Astrocyte (in vitro differentiated cells and primary cell): ENCODE data around the gene PROSER3. TPM values are rescaled to one million over a fixed set of nuclear protein-coding genes. Genes with fewer than 3 reads are reported as not detected.

Source experiments
- DNase-seq: peaks from one replicate; pipeline ENCODE4 v3.0.0-alpha.2; 2010; ENCODE audit warnings: low read depth
- FAIRE-seq: peaks from 2 replicates; lab custom pipeline; 2011; peaks lifted over from hg19 to GRCh38; lab: Jason Lieb, UNC
- H2AFZ ChIP-seq: 2 replicates; pipeline ENCODE4 v1.6.0; 2012; ENCODE audit warnings: low read depth, low read length, inconsistent platforms
- H3K27ac ChIP-seq: 2 replicates; pipeline ENCODE4 v1.5.1; 2011; ENCODE audit warnings: low read depth, low read length, inconsistent platforms
- H3K27me3 ChIP-seq: 2 replicates; pipeline ENCODE4 v1.6.0; 2011; ENCODE audit warnings: low read length, inconsistent platforms; ENCODE audit not compliant: insufficient read depth
- H3K36me3 ChIP-seq: 2 replicates; pipeline ENCODE4 v1.5.1; 2011; ENCODE audit warnings: low read length, inconsistent platforms; ENCODE audit not compliant: insufficient read depth
- H3K4me1 ChIP-seq: 2 replicates; pipeline ENCODE4 v1.5.1; 2011; ENCODE audit warnings: low read length, inconsistent platforms; ENCODE audit not compliant: insufficient read depth
- H3K4me2 ChIP-seq: 2 replicates; pipeline ENCODE4 v1.6.0; 2012; ENCODE audit warnings: low read length, inconsistent platforms
- H3K4me3 ChIP-seq: 2 replicates; pipeline ENCODE4 v1.5.1; 2011; ENCODE audit warnings: low read depth, mild to moderate bottlenecking, low read length, inconsistent platforms; ENCODE audit not compliant: insufficient read depth
- H3K79me2 ChIP-seq: 2 replicates; pipeline ENCODE4 v1.6.0; 2012; ENCODE audit warnings: mild to moderate bottlenecking, low read length, inconsistent platforms; ENCODE audit not compliant: insufficient read depth
- H3K9ac ChIP-seq: 2 replicates; pipeline ENCODE4 v1.6.0; 2012; ENCODE audit warnings: mild to moderate bottlenecking, low read length, inconsistent platforms
- H3K9me3 ChIP-seq: 2 replicates; pipeline ENCODE4 v1.5.1; 2012; ENCODE audit warnings: low read depth, mild to moderate bottlenecking, low read length, inconsistent platforms; ENCODE audit not compliant: insufficient read depth
- H4K20me1 ChIP-seq: 2 replicates; pipeline ENCODE4 v1.6.0; 2012; ENCODE audit warnings: low read length, inconsistent platforms; ENCODE audit not compliant: insufficient read depth
- H3K27ac Mint-ChIP-seq: one replicate; pipeline ENCODE4 v1.8.0; 2021; ENCODE audit warnings: mild to moderate bottlenecking, mixed read lengths; ENCODE audit not compliant: unreplicated experiment
- H3K27me3 Mint-ChIP-seq: one replicate; pipeline ENCODE4 v1.8.0; 2021; ENCODE audit warnings: low read depth, mixed read lengths; ENCODE audit not compliant: unreplicated experiment
- H3K36me3 Mint-ChIP-seq: one replicate; pipeline ENCODE4 v1.8.0; 2021; ENCODE audit warnings: low read depth, mixed read lengths; ENCODE audit not compliant: unreplicated experiment
- H3K4me1 Mint-ChIP-seq: one replicate; pipeline ENCODE4 v1.8.0; 2021; ENCODE audit warnings: low read depth, mixed read lengths; ENCODE audit not compliant: unreplicated experiment
- H3K4me3 Mint-ChIP-seq: one replicate; pipeline ENCODE4 v1.8.0; 2021; ENCODE audit warnings: mild to moderate bottlenecking, moderate library complexity, mixed read lengths; ENCODE audit not compliant: unreplicated experiment
- H3K9me3 Mint-ChIP-seq: one replicate; pipeline ENCODE4 v1.8.0; 2021; ENCODE audit warnings: mild to moderate bottlenecking, mixed read lengths; ENCODE audit not compliant: unreplicated experiment
- CTCF ChIP-seq: IDR thresholded peaks from 2 replicates; pipeline ENCODE4 v1.5.1; 2011; ENCODE audit warnings: low read depth, mild to moderate bottlenecking, inconsistent platforms, low read length, moderate library complexity; ENCODE audit not compliant: insufficient read depth
- EZH2 ChIP-seq: IDR thresholded peaks from 2 replicates; pipeline ENCODE4 v1.6.1; 2012; ENCODE audit warnings: mild to moderate bottlenecking, low read length, inconsistent platforms; ENCODE audit not compliant: insufficient read depth
- total RNA-seq: library from RNA; stranded (reverse); gene quantifications from 2 replicates; pipeline ENCODE4 v1.2.1, GENCODE V29; 2021

The PROSER3 gene
- total RNA-seq, 1 donor from 2014 or later = 35.6 TPM

GRCh38 chr19:35784503-35785338 lies 26.7 kb downstream of the PROSER3 start:
- Histone ChIP-seq H3K27me3 (no peaks in the 10 kb centered on the region), H3K36me3 (no peaks in the 10 kb centered on the region), H2AFZ (no peak overlapping the region), H3K4me2 (no peak overlapping the region), H4K20me1 (no peaks in the 10 kb centered on the region), H3K9me3 (no peaks in the 10 kb centered on the region), H3K27ac (no peak overlapping the region), H3K9ac (no peak overlapping the region), H3K4me1 (no peaks in the 10 kb centered on the region), H3K4me3 (no peak overlapping the region), H3K79me2 (no peaks in the 10 kb centered on the region)
- Mint-ChIP-seq H3K27ac (no peak overlapping the region), H3K27me3 (peaks cover 39% of the 10 kb centered on the region), H3K36me3 (peaks cover 11% of the 10 kb centered on the region), H3K4me3 (no peak overlapping the region), H3K9me3 (no peaks in the 10 kb centered on the region), H3K4me1 (peaks cover 4% of the 10 kb centered on the region)
- TF ChIP-seq CTCF = no peak
- TF ChIP-seq EZH2 = no peak
- no peak for DNase-seq
- no peak for FAIRE-seq

GRCh38 chr19:35785339-35785627 lies 27.3 kb downstream of the PROSER3 start:
- no peak for DNase-seq
- H3K27ac Mint-ChIP-seq = no peak overlapping the region
- no peaks in the 10 kb centered on the region for H3K9me3 ChIP-seq
- H3K36me3 ChIP-seq = no peaks in the 10 kb centered on the region
- H3K27me3 ChIP-seq = no peaks in the 10 kb centered on the region
- peaks cover 4% of the 10 kb centered on the region for H3K4me1 Mint-ChIP-seq
- H3K9me3 Mint-ChIP-seq = no peaks in the 10 kb centered on the region
- no peak overlapping the region for H3K4me3 ChIP-seq
- H3K27ac ChIP-seq = no peak overlapping the region
- H3K27me3 Mint-ChIP-seq = peaks cover 36% of the 10 kb centered on the region
- no peak overlapping the region for H2AFZ ChIP-seq
- H3K4me2 ChIP-seq = no peak overlapping the region
- peaks cover 11% of the 10 kb centered on the region for H3K36me3 Mint-ChIP-seq
- no peak overlapping the region for H3K9ac ChIP-seq
- H3K79me2 ChIP-seq = no peaks in the 10 kb centered on the region
- H4K20me1 ChIP-seq = no peaks in the 10 kb centered on the region
- H3K4me1 ChIP-seq = no peaks in the 10 kb centered on the region
- FAIRE-seq = no peak
- no peak for TF ChIP-seq CTCF
- no peak for TF ChIP-seq EZH2
- no peak overlapping the region for H3K4me3 Mint-ChIP-seq
